PC-3 (cell line): ENCODE measurements around the gene XG. TPM values are rescaled to one million over a fixed set of nuclear protein-coding genes. Genes with fewer than 3 reads are reported as not detected.

Experiments
- ATAC-seq: fragments of 200-7000 bp; cut with Tn5 transposase; 2 replicates; pipeline ENCODE4 v1.9.1; 2020; ENCODE audit warnings: mild to moderate bottlenecking, moderate library complexity
- BruUV-seq: library from RNA; stranded (reverse); fragments of 400-500 nt; replicated peaks from 2 replicates; lab custom pipeline; 2021; lab: Mats Ljungman, UMichigan
- CTCF ChIA-PET: fragments of 300-600 bp; sonication (Branson Sonifier 250); formaldehyde crosslinking; loops from one replicate; lab custom pipeline; 2022; ENCODE audit warnings: antibody characterized with exemption; lab: Charles Lee
- POLR2A ChIA-PET: fragments of 300-600 bp; sonication (Branson Sonifier 250); formaldehyde crosslinking; loops from one replicate; lab custom pipeline; 2022; ENCODE audit warnings: antibody characterized with exemption; ENCODE audit not compliant: unreplicated experiment; lab: Charles Lee
- DNase-seq: peaks from one replicate; pipeline ENCODE4 v3.0.0-alpha.2; 2015
- H2AFZ ChIP-seq: fragments of 300-600 bp; sonication (generic); 2 replicates; pipeline ENCODE4 v1.6.0; 2016; ENCODE audit warnings: antibody characterized with exemption, low read length
- H3F3A ChIP-seq: fragments of 300-600 bp; sonication (generic); one replicate; pipeline ENCODE4 v1.6.0; 2017; ENCODE audit warnings: antibody characterized with exemption, low read length, control low read depth, mild to moderate bottlenecking; ENCODE audit not compliant: unreplicated experiment
- H3K27ac ChIP-seq: fragments of 300-600 bp; sonication (generic); 2 replicates; pipeline ENCODE4 v1.5.1; 2016; ENCODE audit warnings: mild to moderate bottlenecking, low read length
- H3K27me3 ChIP-seq: fragments of 300-600 bp; sonication (generic); 2 replicates; pipeline ENCODE4 v1.6.1; 2016; ENCODE audit warnings: low read length, mixed read lengths
- H3K36me3 ChIP-seq: fragments of 300-600 bp; sonication (generic); 2 replicates; pipeline ENCODE4 v1.6.1; 2016; ENCODE audit warnings: low read depth, mixed run types, low read length, mixed read lengths
- H3K4me1 ChIP-seq: fragments of 300-600 bp; sonication (generic); 2 replicates; pipeline ENCODE4 v1.5.1; 2016; ENCODE audit warnings: low read length; ENCODE audit not compliant: insufficient read depth
- H3K4me2 ChIP-seq: fragments of 300-600 bp; sonication (generic); 2 replicates; pipeline ENCODE4 v1.6.0; 2016; ENCODE audit warnings: low read length
- H3K4me3 ChIP-seq: fragments of 300-600 bp; sonication (generic); 2 replicates; pipeline ENCODE4 v1.5.1; 2016; ENCODE audit warnings: mild to moderate bottlenecking, low read length, mixed read lengths
- H3K79me2 ChIP-seq: fragments of 300-600 bp; sonication (generic); 2 replicates; pipeline ENCODE4 v1.6.1; 2017; ENCODE audit warnings: low read length, mixed read lengths
- H3K9ac ChIP-seq: fragments of 300-600 bp; sonication (generic); 2 replicates; pipeline ENCODE4 v1.6.0; 2016; ENCODE audit warnings: mild to moderate bottlenecking, low read length
- H3K9me2 ChIP-seq: fragments of 300-600 bp; sonication (generic); replicated peaks from 2 replicates; pipeline ENCODE4 v1.6.1; 2016; ENCODE audit warnings: mixed run types, low read length, mixed read lengths
- H3K9me3 ChIP-seq: fragments of 300-600 bp; sonication (generic); 2 replicates; pipeline ENCODE4 v1.6.1; 2016; ENCODE audit warnings: low read length, mixed read lengths
- H4K20me1 ChIP-seq: fragments of 300-600 bp; sonication (generic); 2 replicates; pipeline ENCODE4 v1.6.1; 2016; ENCODE audit warnings: low read length, mixed read lengths
- EZH2 ChIP-seq: fragments of 300-600 bp; sonication (generic); IDR thresholded peaks from one replicate; pipeline ENCODE4 v1.6.1; 2017; ENCODE audit warnings: antibody characterized with exemption, mild to moderate bottlenecking, low read length; ENCODE audit not compliant: unreplicated experiment
- EZH2phosphoT487 ChIP-seq: fragments of 300-600 bp; sonication (generic); IDR thresholded peaks from 2 replicates; pipeline ENCODE4 v1.6.1; 2018; ENCODE audit warnings: mild to moderate bottlenecking, antibody characterized with exemption, low read length, borderline replicate concordance
- intact Hi-C: fragments of 100-400 bp; cut with micrococcal nuclease; formaldehyde crosslinking; loops from 2 replicates; pipeline ENCODE4 v1.9.0; 2023
- total RNA-seq: library from RNA; depleted of rRNA; stranded (reverse); fragments of >200 nt; gene quantifications from 2 replicates; pipeline ENCODE4 v1.2.3, GENCODE V29; 2014
- TF ChIP-seq, protein P1 (sequence below): fragments of 300-600 bp; sonication (generic); conservative IDR thresholded peaks from 2 replicates; pipeline ENCODE4 v1.5.1; 2017; ENCODE audit warnings: antibody characterized with exemption, low read depth, mild to moderate bottlenecking, low read length

The XG gene
- total RNA-seq, 1 experiment from 2014 or later: not detected

DNA sequence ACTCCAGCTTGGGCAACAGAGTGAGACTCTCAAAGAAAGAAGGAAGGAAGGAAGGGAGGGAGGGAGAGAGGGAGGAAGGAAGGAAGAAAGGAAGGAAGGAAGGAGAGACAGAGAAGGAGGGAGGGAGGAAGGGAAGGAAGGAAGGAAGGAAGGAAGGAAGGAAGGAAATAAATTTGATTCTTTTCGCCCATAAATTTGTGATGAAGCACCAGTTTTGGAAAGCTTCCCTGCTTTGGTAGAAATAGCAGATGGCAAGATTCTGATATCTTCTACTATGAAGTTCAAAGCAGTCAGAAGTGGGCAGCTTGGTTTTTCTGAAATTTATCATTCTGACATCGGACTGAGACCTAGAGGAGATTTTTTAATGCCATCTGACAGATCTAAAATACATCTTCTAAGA lies 65.2 kb downstream of the XG start:
- no peak overlapping the region for H3K4me3 ChIP-seq
- no TSS peak for BruUV-seq
- H3K27ac ChIP-seq: no peak overlapping the region
- H3K79me2 ChIP-seq: no peaks in the 10 kb centered on the region
- ATAC-seq (no peak), DNase-seq (no peak)
- TF ChIP-seq EZH2: no peak
- TF ChIP-seq, protein P1, sequence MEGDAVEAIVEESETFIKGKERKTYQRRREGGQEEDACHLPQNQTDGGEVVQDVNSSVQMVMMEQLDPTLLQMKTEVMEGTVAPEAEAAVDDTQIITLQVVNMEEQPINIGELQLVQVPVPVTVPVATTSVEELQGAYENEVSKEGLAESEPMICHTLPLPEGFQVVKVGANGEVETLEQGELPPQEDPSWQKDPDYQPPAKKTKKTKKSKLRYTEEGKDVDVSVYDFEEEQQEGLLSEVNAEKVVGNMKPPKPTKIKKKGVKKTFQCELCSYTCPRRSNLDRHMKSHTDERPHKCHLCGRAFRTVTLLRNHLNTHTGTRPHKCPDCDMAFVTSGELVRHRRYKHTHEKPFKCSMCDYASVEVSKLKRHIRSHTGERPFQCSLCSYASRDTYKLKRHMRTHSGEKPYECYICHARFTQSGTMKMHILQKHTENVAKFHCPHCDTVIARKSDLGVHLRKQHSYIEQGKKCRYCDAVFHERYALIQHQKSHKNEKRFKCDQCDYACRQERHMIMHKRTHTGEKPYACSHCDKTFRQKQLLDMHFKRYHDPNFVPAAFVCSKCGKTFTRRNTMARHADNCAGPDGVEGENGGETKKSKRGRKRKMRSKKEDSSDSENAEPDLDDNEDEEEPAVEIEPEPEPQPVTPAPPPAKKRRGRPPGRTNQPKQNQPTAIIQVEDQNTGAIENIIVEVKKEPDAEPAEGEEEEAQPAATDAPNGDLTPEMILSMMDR: no peak
- no peak for TF ChIP-seq EZH2phosphoT487
- no peaks in the 10 kb centered on the region for H3K27me3 ChIP-seq
- no peak overlapping the region for H3K9ac ChIP-seq
- ChIA-PET POLR2A (no interaction called here), CTCF (no interaction called here)
- no peaks in the 10 kb centered on the region for H3K9me3 ChIP-seq
- H3K36me3 ChIP-seq: no peaks in the 10 kb centered on the region
- H3K9me2 ChIP-seq: no peaks in the 10 kb centered on the region
- no peaks in the 10 kb centered on the region for H3F3A ChIP-seq
- peaks cover 8% of the 10 kb centered on the region; the same call in 1 of the 2 replicates for H3K4me1 ChIP-seq
- H3K4me2 ChIP-seq: no peak overlapping the region
- intact Hi-C loops: no loop called here
- no peaks in the 10 kb centered on the region for H4K20me1 ChIP-seq
- H2AFZ ChIP-seq: no peak overlapping the region

DNA sequence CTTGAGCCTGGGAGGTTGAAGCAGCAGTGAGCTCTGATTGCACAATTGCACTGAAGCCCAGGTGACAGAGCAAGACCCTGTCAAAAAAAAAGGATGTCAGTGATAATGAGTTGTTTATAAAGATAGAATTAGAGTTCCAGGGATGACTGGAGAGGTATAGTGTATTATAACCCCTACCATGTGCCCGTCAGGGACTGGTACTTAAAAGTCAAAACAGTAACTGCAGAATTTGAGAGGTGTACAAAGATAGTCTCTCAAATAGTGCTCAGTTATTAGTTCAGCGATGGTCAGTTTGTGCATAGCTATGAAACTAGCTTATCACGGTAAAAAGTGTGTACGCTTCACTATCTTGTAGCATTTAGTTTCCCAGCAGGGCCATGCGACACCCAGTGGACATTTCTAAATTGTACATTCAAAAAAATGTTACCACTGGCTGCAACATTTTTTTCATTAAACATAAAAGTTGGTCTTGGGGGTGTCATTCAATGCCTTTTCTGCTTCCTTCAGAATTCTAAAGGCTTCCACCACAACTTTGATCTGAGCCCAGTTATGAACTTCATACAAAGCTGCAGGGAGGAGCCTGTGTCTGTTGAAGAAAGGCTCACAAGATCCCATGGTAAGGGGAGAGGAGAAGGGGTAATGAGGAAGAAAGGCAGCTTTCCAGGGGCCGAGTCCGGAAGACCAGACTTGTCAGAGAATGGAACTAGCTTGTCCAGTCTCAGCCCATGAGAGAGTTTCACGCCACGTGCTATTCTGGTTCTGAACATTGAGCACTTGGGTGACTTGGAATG lies 67.7 kb downstream of the XG start:
- Histone ChIP-seq H3K9me3 (no peaks in the 10 kb centered on the region), H3K9ac (no peak overlapping the region), H3K9me2 (no peaks in the 10 kb centered on the region), H3K4me2 (peak overlapping the region; percentile 77), H3K27ac (no peak overlapping the region), H4K20me1 (no peaks in the 10 kb centered on the region), H2AFZ (peak overlapping the region; percentile 67; the same call in 1 of the 2 replicates), H3K4me1 (0 out of 2 replicates have a peak, but pooled peaks cover 3% of the 10 kb centered on the region), H3F3A (no peaks in the 10 kb centered on the region), H3K4me3 (peak overlapping the region; percentile 31; the same call in 1 of the 2 replicates), H3K27me3 (no peaks in the 10 kb centered on the region), H3K79me2 (no peaks in the 10 kb centered on the region), H3K36me3 (no peaks in the 10 kb centered on the region)
- POLR2A ChIA-PET: no interaction called here
- DNase-seq (peak; percentile 64), ATAC-seq (peak; percentile 64)
- intact Hi-C loops: loop anchor here (1.0 kb wide), 1 partner anchor 175 kb away; no protein-coding TSS in a partner anchor
- BruUV-seq: no TSS peak
- TF ChIP-seq EZH2: no peak
- no peak for TF ChIP-seq EZH2phosphoT487
- TF ChIP-seq, protein P1: peak; percentile 70
- CTCF ChIA-PET: no interaction called here
